ENCODE data around the gene IL22RA1.

The IL22RA1 gene

GRCh38 chr1:24092979-24093378 is 50.0 kb downstream of the IL22RA1 start:
- H3K4me3 ChIP-seq (ENCODE audit: low read depth, low read length) = no peak overlapping the region
- TF ChIP-seq CTCF (conservative IDR thresholded peaks at IDR 0.05; ENCODE audit: low read depth, low read length) = no peak
- no peak for DNase-seq (ENCODE audit: low read depth)

- no peak overlapping the region for H3K4me3 ChIP-seq (ENCODE audit: low read depth, low read length)
- no peak for DNase-seq (ENCODE audit: low read depth)
- TF ChIP-seq CTCF (conservative IDR thresholded peaks at IDR 0.05; ENCODE audit: low read depth, low read length) = no peak
Measured at GRCh38 chr1:24091971-24092482, 50.9 kb downstream of the IL22RA1 start.

GRCh38 chr1:24090736-24091135 is 52.2 kb downstream of the IL22RA1 start:
- DNase-seq (ENCODE audit: low read depth) = no peak
- no peak for TF ChIP-seq CTCF (conservative IDR thresholded peaks at IDR 0.05; ENCODE audit: low read depth, low read length)
- no peak overlapping the region for H3K4me3 ChIP-seq (ENCODE audit: low read depth, low read length)

- no peak overlapping the region for H3K4me3 ChIP-seq (ENCODE audit: low read depth, low read length)
- TF ChIP-seq CTCF (conservative IDR thresholded peaks at IDR 0.05; ENCODE audit: low read depth, low read length) = no peak
- DNase-seq (ENCODE audit: low read depth) = no peak
Measured at GRCh38 chr1:24089743-24090555, 53.0 kb downstream of the IL22RA1 start.

- no peak overlapping the region for H3K4me3 ChIP-seq (ENCODE audit: low read depth, low read length)
- TF ChIP-seq CTCF (conservative IDR thresholded peaks at IDR 0.05; ENCODE audit: low read depth, low read length) = no peak
- no peak for DNase-seq (ENCODE audit: low read depth)
Measured at GRCh38 chr1:24089027-24089742, 53.8 kb downstream of the IL22RA1 start.

- no peak for TF ChIP-seq CTCF (conservative IDR thresholded peaks at IDR 0.05; ENCODE audit: low read depth, low read length)
- no peak for DNase-seq (ENCODE audit: low read depth)
- H3K4me3 ChIP-seq (ENCODE audit: low read depth, low read length) = no peak overlapping the region
Measured at GRCh38 chr1:24086466-24086865, 56.5 kb downstream of the IL22RA1 start.
